Measurements from ENCODE around the gene SCGB3A2.

The SCGB3A2 gene, protein sequence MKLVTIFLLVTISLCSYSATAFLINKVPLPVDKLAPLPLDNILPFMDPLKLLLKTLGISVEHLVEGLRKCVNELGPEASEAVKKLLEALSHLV

DNA sequence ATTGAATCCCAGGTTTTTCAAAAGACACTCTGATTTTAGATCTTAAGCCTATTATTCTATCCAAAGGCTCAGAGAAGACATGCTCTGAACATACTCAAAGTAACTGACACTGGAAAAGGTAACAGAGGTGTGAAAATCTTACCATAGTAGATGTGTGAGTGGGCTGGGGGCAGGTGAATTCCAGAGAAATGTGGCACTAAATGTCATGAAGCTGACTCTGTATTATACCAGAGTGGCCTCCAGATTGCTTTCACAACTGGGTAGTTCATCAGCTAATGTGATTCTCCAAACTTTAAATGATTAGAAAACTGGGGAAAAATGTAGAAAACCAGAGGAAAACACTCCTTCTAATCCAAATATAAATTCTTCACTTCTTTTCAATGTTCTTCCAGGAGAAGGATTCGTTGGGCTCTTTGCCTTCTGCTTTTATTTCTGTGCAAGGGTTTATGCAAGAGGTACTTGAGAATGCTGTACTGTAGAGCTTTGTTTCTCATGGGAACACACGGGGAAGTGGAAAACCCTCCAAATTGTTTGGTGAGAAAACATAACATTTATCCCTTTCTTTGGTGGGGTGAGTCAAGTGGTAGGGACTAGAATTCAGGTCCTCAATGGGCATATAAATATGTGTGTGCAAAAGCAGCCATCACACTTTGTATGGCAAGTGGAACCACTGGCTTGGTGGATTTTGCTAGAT is at the start of gene SCGB3A2:
TSS of gene SCGB3A2 (plus strand) at position 646 of the 694 bp plus-strand sequence. CDS start 93 bp downstream, outside the sequence.
- DNase-seq (ENCODE audit: low spot score) = no peak

DNA sequence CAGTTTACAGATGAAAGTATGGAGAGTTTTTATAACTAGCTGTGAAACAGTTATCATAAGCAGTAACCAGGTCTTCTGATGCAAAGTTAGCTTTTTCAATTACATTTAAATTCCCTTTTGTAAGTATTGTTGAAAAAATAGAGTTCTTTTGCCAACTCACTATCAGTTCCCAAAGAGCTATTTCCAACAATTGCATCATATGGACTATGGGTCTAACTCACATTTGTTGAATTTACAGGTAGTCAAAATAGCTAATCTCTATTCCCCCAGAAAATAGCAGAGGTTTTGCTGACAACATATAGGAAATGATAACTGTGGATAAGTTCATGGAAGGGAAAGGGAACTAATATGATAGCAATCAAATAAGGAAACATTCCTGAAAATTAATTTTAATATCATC is 48.5 kb upstream of the SCGB3A2 start:
- no peak for DNase-seq (ENCODE audit: low spot score)

DNA sequence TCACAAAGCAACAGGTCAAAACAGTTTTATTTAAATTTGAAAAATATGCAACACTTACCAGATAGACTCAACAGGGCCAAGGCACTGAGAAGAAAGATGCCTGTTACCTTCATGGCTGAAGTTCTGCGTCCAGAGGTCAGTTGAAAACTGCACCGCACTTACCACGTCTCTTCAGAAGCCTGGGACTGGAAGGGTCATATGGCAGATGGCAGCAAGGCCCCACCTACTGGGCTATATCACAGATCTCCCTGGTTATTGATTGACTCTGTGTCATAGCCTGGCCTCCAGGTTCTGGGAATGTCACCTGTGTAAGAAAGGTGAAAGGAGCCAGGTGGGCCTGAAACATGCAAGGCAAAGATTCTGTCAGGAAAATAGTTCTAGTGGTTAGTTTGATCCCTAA is 47.0 kb upstream of the SCGB3A2 start, which contains the start of gene SPINK1:
TSS of gene SPINK1 (minus strand) at position 207 of the 400 bp plus-strand sequence. CDS start at position 113, 94 bp downstream.
- DNase-seq (ENCODE audit: low spot score) = no peak

DNA sequence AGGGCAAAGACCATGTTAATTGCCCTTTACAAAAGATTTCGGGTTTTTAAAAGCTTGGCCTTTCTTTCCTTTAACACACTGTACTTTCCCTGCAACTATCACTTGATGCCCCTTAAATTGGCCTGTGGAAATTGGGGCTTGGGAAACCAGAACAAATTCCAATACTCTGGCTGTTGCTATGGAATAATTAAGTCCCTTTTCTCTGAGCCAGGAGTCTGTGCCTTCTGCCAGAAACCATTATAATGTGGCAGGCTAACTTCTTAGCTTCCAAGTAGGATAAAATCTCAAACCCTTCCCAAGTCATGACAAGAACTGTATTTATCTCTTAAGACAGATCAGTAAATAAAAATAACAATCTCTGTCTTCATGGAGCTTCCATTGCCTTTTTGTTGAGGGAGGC is 46.0 kb upstream of the SCGB3A2 start:
- no peak for DNase-seq (ENCODE audit: low spot score)

DNA sequence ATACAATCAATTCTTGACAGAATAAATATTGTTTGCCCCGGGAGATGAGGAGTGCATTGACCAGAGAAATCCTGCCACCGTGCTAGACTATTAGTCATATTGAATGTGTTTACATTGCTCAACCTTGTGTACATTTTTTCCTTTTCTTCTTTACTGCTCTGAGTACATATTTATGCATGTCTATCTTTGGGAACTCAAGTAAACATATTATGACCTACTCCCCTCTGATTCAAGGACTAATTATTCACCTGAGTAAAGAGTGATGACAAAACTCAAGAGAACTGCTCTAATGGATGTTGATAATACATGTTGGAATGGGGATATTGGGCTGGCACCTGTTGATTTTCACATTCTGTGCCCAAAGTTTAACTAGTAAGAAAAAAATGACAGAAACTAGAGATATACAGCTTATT is 43.1 kb upstream of the SCGB3A2 start:
- no peak for DNase-seq (ENCODE audit: low spot score)

DNA sequence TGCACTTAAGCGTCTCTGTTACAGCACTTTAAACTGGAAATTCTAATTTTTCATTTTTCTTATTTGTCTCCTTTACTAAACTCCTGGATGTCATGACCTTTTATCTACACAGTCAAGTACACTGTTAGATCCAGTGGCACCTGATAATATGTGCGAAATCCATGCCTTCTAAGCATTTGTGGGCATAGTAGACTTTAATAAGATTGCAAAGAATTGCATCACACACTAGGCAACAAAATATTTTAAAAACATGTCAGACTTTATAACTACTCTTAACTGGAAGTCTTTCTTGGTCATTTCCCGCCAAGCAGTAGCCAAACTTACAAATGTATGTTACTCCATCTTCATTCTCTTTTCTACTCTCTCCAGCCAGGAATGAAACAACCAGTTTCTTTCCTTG is 42.1 kb upstream of the SCGB3A2 start:
- DNase-seq (ENCODE audit: low spot score) = no peak

DNA sequence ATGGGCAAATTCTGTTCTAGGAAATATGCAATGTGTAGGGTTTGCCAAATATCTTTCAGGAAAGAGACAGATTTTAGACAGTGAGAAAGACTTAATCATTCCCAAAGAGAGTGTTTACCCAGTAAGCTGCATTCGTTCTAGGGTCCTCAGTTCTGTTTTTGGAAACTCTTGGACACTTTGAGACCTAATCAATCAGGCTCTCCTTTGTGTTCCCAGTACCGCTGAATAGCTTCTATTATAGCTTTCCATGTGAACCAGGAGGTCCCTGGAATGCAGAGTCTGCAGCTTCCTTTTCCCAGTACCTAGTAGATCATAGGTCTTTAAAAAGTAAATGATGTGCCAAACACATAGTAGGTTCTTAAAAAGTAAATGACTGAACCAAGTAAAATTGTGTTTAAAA is 35.6 kb upstream of the SCGB3A2 start:
- DNase-seq (ENCODE audit: low spot score) = no peak

DNA sequence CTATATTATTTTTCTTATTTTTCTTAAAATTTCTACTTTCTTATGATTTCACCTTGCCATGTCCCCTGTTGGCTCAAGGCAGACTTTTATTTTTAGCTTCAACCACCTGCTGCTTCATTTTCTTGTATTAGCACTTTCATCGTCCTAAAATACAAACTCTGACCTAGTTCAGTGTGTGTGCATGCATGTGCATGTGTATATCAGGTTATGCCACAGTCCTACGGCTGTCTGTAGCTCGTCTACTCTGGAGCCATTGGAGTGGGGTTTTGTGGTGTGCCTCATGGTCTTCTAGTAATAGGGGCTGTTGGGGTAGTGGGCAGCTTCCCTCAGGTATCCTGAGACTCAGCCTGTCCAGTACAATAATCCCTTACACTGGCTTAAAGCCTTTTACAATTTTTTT is 33.7 kb upstream of the SCGB3A2 start:
- no peak for DNase-seq (ENCODE audit: low spot score)

DNA sequence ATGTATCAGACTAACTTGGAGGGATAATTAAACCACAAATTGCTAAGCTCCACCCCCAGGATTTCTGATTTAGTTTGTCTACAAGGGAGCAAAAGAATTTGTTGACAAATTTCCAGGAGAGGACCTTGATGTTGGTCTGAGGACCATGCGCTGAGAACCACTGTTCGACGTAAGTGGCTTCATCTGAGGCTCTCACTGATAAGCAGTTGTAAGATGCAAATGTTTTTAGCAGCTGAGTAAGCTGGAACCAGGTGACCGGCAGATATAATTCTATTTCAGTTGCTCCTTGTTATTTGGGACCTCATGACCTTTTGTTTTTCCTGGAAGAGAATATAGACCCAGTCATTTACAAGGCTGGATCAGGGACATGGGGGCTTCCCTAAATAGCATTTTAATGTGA is 32.9 kb upstream of the SCGB3A2 start:
- DNase-seq (ENCODE audit: low spot score) = no peak

DNA sequence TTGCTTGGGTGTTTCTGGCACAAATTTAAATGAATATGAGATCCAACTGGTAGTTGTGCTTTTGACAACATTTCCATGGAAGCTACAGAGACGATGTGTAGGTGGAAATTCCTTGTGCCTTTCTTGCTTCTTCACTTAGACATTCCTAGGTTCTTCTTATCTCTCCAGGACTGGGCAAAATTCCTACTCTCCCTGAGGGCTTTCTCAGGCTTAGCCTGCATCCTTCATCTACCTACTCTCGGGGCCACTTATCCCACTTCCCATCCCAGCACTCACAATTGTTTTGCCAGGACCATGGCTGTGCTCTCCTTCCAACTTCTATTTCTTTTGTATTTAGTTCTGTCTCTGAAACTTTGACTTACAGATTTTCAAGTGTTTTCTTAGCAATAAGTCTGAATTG is 29.3 kb upstream of the SCGB3A2 start:
- no peak for DNase-seq (ENCODE audit: low spot score)

DNA sequence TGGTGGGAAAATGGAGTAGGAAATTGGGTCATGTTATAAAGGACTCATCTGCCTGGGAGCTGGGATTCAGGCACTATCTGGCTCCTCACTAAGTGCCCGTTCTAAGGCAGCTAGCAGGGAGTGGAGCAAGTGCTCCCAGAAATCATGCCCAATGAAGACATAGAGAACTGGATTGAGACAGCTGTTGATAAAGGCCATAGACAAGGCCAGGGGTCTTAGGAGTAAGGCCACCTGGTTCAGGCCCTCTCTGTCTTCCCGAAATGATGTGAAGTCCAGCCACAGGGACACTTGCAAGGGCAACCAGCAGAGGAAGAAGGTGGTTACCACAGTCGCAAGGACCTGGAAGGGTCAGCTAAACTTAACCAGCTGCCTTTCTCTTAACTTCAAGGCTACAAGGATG is 26.9 kb upstream of the SCGB3A2 start:
- no peak for DNase-seq (ENCODE audit: low spot score)

DNA sequence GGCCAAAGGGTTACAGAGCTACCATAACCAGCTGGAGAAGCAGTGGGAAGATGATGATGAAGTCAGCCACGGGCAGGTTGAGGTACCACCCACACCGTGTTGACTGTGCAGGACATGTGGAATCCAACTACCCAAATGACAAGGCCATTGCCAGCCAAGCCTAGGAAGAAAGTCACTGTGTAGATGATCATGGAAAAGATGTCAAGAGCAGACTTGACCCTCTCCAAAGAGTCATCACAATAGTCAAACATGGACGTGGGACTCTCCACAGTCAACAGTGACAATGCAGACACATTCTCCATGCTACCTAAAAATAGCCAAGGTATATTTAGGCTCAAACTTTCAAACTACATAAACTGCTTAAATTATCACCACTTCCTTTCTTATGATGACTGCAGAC is 26.1 kb upstream of the SCGB3A2 start:
- DNase-seq (ENCODE audit: low spot score) = no peak

DNA sequence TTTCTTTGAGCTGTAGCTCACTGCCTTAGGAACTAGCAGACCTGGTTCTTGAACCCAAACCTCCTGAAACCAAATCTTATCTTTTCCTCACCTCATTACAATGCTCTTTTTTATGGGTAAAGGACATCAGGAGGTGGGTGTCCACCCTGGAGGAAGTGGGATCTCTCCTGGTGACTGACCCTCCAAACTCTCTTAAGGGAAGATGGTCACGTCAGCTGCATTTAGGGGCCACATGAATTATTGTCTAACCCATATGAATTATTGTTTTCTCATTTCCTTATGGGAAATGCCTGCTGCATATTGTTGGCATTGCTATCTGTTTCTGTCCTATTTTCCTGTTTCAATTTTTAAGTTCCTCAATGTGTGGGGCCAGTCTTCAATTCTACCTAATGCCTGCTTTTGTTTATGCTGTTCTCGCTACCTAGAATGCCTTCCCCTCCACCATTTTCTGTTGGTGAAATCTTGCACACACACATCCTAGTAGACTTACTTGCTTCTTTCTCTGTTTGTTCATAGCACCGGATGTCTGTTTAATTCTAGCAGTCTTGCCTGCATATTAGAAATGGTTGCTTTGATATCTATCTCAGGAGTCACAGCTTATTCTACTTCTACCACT is 25.0 kb upstream of the SCGB3A2 start:
- no peak for DNase-seq (ENCODE audit: low spot score)

DNA sequence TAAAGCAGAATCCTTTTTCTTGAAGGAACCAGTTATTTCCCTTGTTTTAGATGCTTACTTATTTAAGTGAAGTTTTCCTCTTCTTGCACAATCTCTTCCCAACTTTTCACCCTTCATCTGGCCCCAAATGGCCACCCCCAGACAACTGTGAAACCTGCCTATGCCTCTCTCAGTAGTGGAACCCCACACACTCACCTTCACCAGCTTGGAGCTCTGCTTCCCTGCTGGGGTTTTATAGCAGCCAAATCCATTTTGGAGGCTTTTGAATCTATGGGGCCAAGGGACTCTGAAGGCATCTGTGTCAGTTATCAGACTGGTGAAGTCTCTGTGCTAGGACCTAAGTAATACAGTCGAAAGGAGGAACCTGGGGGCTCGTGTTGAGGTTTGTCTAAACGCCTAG is 24.2 kb upstream of the SCGB3A2 start:
- DNase-seq (ENCODE audit: low spot score) = no peak

DNA sequence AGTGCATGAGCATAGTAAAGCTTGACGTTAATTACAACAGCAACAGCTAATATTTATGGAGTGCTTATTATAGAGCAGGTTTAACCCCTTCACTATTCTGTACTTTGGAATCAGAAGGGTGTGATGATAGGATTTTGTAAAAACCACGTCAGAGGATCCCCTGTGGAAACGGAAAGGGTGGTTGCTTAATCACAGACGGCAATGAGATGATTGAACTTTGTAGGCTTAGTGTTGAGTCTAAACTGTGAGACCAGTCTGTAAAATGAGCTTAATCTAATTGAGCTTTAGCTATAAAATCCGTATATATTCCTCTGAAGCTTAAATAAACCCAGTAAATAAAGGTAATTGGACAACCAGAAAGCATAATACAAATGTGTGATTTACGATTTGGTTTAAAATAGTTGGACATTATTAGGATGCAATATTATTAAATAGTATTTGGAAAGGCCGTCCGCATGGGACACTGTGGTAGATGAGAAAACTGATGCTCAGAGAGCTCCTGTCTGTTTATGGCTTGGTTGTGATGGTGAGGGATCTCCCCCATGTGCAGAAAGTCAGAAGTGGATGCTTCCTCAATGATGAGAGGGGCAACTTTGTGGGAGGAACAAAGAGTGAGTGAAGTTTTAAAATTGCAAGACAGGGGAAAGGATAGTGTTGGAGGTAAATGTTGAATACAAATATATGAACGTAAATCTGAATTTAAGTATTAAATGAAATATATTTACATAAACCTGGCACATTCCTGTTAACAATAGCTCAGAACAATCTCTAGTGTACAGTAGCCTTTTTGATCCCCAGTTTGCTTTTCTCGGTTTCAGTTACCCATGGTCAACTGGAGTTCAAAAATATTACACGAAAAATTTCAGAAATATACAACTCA is 23.4 kb upstream of the SCGB3A2 start:
- no peak for DNase-seq (ENCODE audit: low spot score)

DNA sequence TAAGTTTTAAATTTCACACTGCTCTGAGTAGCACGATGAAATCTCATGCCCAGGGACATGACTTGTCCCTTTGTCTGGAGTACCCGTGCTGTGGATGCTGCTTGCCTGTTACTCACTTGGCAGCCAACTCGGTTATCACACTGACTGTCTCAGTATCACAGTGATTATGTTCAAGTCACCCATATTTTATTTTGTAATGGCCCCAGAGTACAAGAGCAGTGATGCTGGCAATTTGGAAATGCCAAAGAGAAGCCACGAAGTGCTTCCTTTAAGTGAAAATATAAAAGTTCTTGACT is 22.8 kb upstream of the SCGB3A2 start:
- no peak for DNase-seq (ENCODE audit: low spot score)

DNA sequence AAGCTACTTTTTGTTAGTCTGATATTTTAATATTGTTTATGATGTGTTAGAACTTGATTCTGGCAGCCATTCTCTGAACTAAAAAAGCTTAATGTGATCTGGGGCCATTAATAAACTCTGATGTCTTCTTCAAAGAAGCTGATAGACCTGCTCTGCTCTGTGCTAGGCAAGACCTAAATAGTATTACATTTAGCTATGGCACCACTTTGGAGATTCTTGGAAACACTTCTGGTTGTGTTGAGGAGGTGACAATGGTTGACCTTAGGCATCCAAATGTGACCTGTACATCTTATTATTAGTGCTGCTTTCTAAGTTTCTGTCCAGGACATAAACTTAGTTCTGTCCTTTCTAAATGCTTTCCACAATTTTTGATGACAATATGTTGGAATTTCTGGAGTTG is 21.7 kb upstream of the SCGB3A2 start:
- DNase-seq (ENCODE audit: low spot score) = no peak

DNA sequence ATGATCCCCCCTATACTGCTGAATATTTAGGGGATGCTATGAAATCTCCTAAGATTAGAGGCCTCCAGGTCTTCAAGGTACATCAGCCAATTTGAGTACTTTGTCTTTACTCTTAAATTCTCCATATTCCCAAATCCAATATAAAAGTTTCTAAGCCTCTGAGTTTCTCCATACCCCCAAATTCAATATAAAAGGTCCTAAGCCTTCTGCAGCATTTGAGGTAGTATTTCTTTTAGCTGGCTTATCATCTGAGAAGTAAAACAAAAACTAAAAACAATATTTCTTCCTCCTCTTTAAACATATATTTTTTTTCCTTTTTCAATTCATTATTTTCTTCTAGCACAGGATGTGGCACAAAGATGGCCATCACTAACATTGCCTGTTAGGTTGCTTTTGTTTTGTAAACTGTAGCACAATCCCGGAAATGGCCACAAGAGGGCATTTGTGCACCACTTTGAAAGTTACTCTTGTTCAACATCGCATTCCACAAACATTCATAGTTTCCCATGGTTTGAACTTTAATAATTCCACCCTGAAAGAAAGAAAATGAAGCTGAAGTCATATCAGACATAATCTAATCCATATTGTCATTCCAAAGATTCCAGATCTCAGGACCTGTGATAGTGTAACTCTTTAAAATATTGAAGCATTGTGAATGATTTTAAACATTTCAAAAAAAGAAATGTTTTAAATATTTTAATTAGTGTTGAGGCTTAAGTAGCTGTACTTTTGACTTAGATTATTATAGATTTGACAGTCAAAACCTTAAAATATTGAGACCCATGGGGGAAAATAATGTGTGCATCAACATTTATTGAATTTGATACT is 21.0 kb upstream of the SCGB3A2 start:
- DNase-seq (ENCODE audit: low spot score) = peak; percentile 74

DNA sequence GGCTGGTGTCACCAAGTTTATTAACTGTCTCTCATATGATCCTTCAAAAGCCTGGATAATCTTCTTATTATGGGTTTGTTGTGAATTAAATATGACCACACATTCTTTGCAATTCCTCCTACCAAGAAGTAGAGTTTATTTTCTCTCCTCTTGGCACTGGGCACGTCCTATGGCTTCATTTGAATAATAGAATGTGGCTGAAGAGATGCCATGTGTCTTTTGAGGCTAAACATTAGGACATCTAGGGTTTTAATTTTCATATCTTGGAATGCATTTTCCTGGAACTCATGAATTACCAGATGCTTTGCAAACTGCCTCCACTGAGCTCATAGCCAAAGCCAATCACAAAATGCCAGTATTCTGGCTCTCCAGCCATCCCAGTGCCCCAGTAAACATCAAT is 19.9 kb upstream of the SCGB3A2 start:
- DNase-seq (ENCODE audit: low spot score) = peak; percentile 14

DNA sequence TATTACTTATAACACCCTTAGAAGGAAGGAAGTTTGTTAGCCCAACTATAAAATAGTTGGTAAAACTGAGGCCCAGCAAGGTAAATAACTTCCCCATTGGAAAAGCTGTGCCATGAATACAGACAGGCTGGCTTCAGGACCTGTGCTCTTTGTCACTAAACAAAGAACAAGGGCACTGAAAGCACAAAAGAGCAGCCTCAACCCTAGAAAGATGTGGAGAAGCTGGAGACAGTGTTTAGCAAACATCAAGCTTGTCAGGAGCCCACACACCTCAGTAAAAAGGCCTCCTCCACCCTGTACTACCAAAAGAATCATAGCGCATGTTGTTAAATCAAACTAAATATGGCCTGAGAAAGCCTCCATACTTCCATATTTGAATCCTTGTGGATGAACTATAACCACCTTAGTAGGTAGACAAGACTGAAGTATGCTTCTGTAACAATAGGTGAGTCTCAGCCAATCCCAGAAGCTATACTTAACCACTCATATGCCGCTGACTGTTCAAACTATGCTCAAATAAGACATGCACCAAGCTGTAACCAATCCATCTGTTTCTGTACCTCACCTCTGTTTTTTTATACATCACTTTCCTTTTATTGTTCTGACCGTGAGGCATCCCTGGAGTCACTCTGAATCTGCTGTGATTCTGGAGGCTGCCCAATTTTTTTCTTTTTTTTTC is 18.4 kb upstream of the SCGB3A2 start:
- DNase-seq (ENCODE audit: low spot score) = no peak

DNA sequence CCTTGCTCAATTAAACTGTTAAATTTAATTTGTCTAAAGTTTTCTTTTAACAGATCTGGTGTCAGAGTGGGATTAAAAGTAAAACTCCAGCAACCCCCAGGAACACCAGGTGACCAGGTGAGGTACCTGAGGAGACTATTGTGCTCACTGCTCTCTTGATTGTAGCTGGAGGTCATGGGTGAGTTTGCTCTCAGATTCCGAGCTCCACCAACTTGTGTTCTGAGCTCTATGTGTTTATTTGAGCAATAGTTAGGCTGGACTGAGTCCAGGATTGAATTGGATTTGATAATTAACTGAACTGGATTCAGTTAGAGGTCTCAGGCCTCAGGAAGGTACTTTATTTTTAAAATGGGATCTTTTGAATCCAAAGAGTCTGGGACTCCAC is 17.9 kb upstream of the SCGB3A2 start:
- DNase-seq (ENCODE audit: low spot score) = no peak
